ENCODE measurements around the gene MINK1. TPM values are rescaled to one million over a fixed set of nuclear protein-coding genes. Genes with fewer than 3 reads are reported as not detected.
A peak's percentile ranks its signal among the peaks of the same experiment; 100 is the strongest.

The MINK1 gene
- polyA plus RNA-seq, 2 of the 4 experiments (the other 2 are of a cell fraction) = 41.3 to 66.9 TPM

DNA sequence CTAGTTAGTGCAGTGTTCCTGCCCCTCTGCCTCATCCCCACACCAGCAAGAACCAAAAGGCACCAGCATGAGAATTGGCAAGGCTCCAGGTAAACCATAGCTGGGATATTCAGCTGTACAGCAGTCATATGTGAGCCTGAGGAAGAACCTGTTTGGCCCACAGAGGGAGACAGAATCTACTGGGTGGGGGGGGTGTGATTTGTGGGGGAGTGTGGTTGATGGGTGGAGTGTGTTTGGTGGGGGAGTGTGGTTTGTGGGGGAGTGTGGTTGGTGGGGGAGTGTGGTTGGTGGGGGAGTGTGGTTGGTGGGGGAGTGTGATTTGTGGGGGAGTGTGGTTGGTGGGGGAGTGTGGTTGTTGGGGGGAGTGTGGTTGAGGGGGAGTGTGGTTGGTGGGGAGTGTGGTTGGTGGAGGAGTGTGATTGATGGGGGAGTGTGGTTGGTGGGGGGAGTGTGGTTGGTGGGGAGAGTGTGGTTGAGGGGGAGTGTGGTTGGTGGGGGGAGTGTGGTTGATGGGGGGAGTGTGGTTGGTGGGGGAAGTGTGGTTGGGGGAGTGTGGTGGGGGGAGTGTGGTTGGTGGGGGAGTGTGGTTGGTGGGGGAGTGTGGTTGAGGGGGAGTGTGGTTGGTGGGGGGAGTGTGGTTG is 19.5 kb downstream of the MINK1 start:
- Histone ChIP-seq H3K4me3 (no peak overlapping the region), H3K9me3 (no peaks in the 10 kb centered on the region), H3K4me1 (peaks cover 65% of the 10 kb centered on the region), H3K27ac (peak overlapping the region; percentile 24 to 83; a peak in 4 of 6 replicates), H3K4me2 (peak overlapping the region; percentile 68)
- POLR2A ChIA-PET = no interaction called here
- FAIRE-seq (no peak), ATAC-seq (peak; percentile 36 to 40), DNase-seq (ENCODE audit: low read depth in 1 of 2, low spot score in 1 of 2) (peak in 1 of 2 experiments; percentile 56)
- TF ChIP-seq RAD21 (conservative IDR thresholded peaks at IDR 0.05 in 1 of 2, IDR thresholded peaks at IDR 0.05 in 1 of 2) (no peak), SREBF2 (IDR thresholded peaks at IDR 0.05) (no peak), CEBPB (IDR thresholded peaks at IDR 0.05) (no peak), ZSCAN20 (CRISPR knock-in tag; IDR thresholded peaks at IDR 0.05) (no peak), NR3C1 (IDR thresholded peaks at IDR 0.05) (no peak), CBX2 (IDR thresholded peaks at IDR 0.05; ENCODE audit: borderline replicate concordance, low read depth) (no peak)
- TF ChIP-seq, protein P1, sequence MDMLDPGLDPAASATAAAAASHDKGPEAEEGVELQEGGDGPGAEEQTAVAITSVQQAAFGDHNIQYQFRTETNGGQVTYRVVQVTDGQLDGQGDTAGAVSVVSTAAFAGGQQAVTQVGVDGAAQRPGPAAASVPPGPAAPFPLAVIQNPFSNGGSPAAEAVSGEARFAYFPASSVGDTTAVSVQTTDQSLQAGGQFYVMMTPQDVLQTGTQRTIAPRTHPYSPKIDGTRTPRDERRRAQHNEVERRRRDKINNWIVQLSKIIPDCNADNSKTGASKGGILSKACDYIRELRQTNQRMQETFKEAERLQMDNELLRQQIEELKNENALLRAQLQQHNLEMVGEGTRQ (IDR thresholded peaks at IDR 0.05) = no peak
- TF ChIP-seq, protein P2, sequence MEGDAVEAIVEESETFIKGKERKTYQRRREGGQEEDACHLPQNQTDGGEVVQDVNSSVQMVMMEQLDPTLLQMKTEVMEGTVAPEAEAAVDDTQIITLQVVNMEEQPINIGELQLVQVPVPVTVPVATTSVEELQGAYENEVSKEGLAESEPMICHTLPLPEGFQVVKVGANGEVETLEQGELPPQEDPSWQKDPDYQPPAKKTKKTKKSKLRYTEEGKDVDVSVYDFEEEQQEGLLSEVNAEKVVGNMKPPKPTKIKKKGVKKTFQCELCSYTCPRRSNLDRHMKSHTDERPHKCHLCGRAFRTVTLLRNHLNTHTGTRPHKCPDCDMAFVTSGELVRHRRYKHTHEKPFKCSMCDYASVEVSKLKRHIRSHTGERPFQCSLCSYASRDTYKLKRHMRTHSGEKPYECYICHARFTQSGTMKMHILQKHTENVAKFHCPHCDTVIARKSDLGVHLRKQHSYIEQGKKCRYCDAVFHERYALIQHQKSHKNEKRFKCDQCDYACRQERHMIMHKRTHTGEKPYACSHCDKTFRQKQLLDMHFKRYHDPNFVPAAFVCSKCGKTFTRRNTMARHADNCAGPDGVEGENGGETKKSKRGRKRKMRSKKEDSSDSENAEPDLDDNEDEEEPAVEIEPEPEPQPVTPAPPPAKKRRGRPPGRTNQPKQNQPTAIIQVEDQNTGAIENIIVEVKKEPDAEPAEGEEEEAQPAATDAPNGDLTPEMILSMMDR (IDR thresholded peaks at IDR 0.05) = no peak
- CTCF ChIA-PET = interaction anchor here (0.8 to 4.4 kb wide), 6 partner anchors 9 to 121 kb away, joined by 3 to 18 read pairs (median 3); partner anchors contain the start of gene MED11

DNA sequence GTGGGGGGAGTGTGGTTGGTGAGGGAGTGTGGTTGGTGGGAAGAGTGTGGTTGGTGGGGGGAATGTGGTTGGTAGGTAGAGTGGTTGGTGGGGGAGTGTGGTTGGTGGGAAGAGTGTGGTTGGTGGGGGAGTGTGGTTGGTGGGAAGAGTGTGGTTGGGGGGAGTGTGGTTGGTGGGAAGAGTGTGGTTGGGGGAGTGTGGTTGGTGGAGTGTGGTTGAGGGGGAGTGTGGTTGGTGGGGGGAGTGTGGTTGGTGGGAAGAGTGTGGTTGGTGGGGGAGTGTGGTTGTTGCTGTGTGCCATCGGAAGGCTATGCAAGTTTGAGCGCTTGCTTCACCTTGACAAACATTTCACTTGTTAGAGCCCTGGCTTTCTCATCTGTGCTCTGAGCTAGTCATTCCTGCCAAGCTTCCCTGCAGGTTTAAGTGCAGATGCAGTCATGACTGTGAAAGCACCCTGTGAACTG is 20.1 kb downstream of the MINK1 start:
- Histone ChIP-seq H3K4me3 (no peak overlapping the region), H3K4me1 (peaks cover 65% of the 10 kb centered on the region), H3K9me3 (no peaks in the 10 kb centered on the region), H3K27ac (peak overlapping the region in 1 of 2 experiments; percentile 83; a peak in 1 of 6 replicates), H3K4me2 (no peak overlapping the region)
- TF ChIP-seq, protein P1 (IDR thresholded peaks at IDR 0.05) = no peak
- TF ChIP-seq CHD2 (IDR thresholded peaks at IDR 0.05; ENCODE audit: low read length, partially characterized antibody) = no peak
- TF ChIP-seq, protein P3, sequence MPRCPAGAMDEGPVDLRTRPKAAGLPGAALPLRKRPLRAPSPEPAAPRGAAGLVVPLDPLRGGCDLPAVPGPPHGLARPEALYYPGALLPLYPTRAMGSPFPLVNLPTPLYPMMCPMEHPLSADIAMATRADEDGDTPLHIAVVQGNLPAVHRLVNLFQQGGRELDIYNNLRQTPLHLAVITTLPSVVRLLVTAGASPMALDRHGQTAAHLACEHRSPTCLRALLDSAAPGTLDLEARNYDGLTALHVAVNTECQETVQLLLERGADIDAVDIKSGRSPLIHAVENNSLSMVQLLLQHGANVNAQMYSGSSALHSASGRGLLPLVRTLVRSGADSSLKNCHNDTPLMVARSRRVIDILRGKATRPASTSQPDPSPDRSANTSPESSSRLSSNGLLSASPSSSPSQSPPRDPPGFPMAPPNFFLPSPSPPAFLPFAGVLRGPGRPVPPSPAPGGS (IDR thresholded peaks at IDR 0.05) = no peak
- WGBS (ENCODE audit: missing lambda C conversion rate) = 78% methylated on average over 2 of the region's 2 CpGs
- CTCF ChIA-PET = interaction anchor here (1.4 kb wide), 1 partner anchor 28 kb away, joined by 3 read pairs; no protein-coding TSS in a partner anchor
- ATAC-seq (no peak), FAIRE-seq (no peak), DNase-seq (ENCODE audit: low read depth in 1 of 2, low spot score in 1 of 2) (no peak)
- POLR2A ChIA-PET = no interaction called here

DNA sequence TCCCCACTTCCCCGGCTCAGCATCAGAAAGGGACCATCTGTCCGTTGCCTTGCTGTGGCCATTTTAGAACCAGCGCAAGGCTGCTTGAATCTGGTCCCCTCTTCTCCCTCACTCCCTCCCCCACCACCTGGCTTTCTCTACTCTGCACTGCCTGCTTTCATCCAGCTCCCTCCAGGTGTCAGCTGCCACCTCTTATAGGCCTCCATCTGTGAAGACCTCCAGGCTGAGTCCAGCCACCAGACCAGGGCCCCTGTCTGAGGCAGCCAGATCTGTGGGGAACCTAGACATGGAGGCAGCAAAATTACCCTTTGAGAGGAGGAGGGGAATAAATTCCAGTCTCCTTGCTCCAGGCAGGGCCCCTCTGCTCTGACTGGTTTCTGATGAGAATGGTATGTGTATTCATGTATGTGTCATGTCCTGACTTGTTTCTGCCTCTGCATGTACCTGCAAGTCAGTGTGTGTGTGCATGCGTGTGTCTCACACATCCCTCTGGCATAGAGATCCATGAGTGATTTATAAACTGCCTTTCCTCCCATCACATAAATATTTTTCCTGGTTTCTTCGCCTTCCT is 21.1 kb downstream of the MINK1 start:
- Histone ChIP-seq H3K4me3 (no peak overlapping the region), H3K4me1 (peaks cover 65% of the 10 kb centered on the region), H3K4me2 (no peak overlapping the region), H3K27ac (peak overlapping the region in 1 of 2 experiments; percentile 56; a peak in 3 of 6 replicates), H3K9me3 (no peaks in the 10 kb centered on the region)
- ChIA-PET CTCF (interaction anchor here (0.8 to 2.3 kb wide), 3 partner anchors 20 to 42 kb away, joined by 3 to 9 read pairs (median 3); partner anchors contain the start of gene MINK1), POLR2A (no interaction called here)
- DNase-seq (ENCODE audit: low read depth in 1 of 2, low spot score in 1 of 2) (peak in 1 of 2 experiments; percentile 31), ATAC-seq (no peak), FAIRE-seq (no peak)
- 93% methylated on average over 5 of the region's 5 CpGs for WGBS (ENCODE audit: missing lambda C conversion rate)
- TF ChIP-seq MAZ (IDR thresholded peaks at IDR 0.05; ENCODE audit: borderline replicate concordance, low read depth, low read length) (no peak), ZC3H11A (IDR thresholded peaks at IDR 0.05) (no peak), NFE2L2 (conservative IDR thresholded peaks at IDR 0.05; ENCODE audit: low read length) (no peak), CEBPB (IDR thresholded peaks at IDR 0.05) (no peak), RAD21 (conservative IDR thresholded peaks at IDR 0.05 in 1 of 2, IDR thresholded peaks at IDR 0.05 in 1 of 2) (no peak), HOXB13 (CRISPR knock-in tag; IDR thresholded peaks at IDR 0.05; ENCODE audit: low read depth) (no peak), ESRRA (IDR thresholded peaks at IDR 0.05; ENCODE audit: borderline replicate concordance, low read length) (no peak), RCOR1 (IDR thresholded peaks at IDR 0.05; ENCODE audit: low read depth, low read length) (no peak), JUN (IDR thresholded peaks at IDR 0.05) (no peak)
- TF ChIP-seq, protein P3 (IDR thresholded peaks at IDR 0.05) = no peak
- TF ChIP-seq, protein P2 (IDR thresholded peaks at IDR 0.05) = no peak
- TF ChIP-seq, protein P4, sequence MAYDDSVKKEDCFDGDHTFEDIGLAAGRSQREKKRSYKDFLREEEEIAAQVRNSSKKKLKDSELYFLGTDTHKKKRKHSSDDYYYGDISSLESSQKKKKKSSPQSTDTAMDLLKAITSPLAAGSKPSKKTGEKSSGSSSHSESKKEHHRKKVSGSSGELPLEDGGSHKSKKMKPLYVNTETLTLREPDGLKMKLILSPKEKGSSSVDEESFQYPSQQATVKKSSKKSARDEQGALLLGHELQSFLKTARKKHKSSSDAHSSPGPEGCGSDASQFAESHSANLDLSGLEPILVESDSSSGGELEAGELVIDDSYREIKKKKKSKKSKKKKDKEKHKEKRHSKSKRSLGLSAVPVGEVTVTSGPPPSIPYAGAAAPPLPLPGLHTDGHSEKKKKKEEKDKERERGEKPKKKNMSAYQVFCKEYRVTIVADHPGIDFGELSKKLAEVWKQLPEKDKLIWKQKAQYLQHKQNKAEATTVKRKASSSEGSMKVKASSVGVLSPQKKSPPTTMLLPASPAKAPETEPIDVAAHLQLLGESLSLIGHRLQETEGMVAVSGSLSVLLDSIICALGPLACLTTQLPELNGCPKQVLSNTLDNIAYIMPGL (CRISPR knock-in tag; IDR thresholded peaks at IDR 0.05; ENCODE audit: borderline replicate concordance) = no peak

All from A549 (cell line).